NCI-H2029 (cell line): ENCODE measurements around the gene E2F6.
A peak's percentile ranks its signal among the peaks of the same experiment; 100 is the strongest.
"Not testable (repeated sequence)": the region's sequence is repeated elsewhere in the genome, so short reads cannot be mapped to it uniquely, and the experiment has no call there.

Experiments used
- DNase-seq: peaks from one replicate; lab custom pipeline; 2025; lab: John Stamatoyannopoulos, UW

E2F6 gene

GRCh38 chr2:11412449-11412810 lies 53.5 kb downstream of the E2F6 start:
- no peak for DNase-seq

- peak; percentile 24 for DNase-seq
Observed at GRCh38 chr2:11411768-11412448, 54.1 kb downstream of the E2F6 start.

GRCh38 chr2:11411244-11411643 lies 54.7 kb downstream of the E2F6 start:
- DNase-seq = no peak

GRCh38 chr2:11410101-11410500 lies 55.9 kb downstream of the E2F6 start:
- DNase-seq = no peak

GRCh38 chr2:11409572-11409959 lies 56.4 kb downstream of the E2F6 start:
- no peak for DNase-seq

GRCh38 chr2:11408959-11409571 lies 56.9 kb downstream of the E2F6 start:
- DNase-seq = no peak

GRCh38 chr2:11407413-11407812 lies 58.5 kb downstream of the E2F6 start:
- no peak for DNase-seq

- no peak for DNase-seq
Observed at GRCh38 chr2:11406958-11407381, 59.0 kb downstream of the E2F6 start.

- DNase-seq = no peak
Observed at GRCh38 chr2:11406267-11406957, 59.5 kb downstream of the E2F6 start.

- no peak for DNase-seq
Observed at GRCh38 chr2:11405599-11406266, 60.2 kb downstream of the E2F6 start.

GRCh38 chr2:11405074-11405406 lies 60.9 kb downstream of the E2F6 start:
- not testable (repeated sequence) for DNase-seq

GRCh38 chr2:11404376-11405073 lies 61.4 kb downstream of the E2F6 start:
- no peak for DNase-seq

- no peak for DNase-seq
Observed at GRCh38 chr2:11402436-11402835, 63.5 kb downstream of the E2F6 start.

GRCh38 chr2:11399438-11399762 lies 66.6 kb downstream of the E2F6 start:
- no peak for DNase-seq

- peak; percentile 87 for DNase-seq
Observed at GRCh38 chr2:11398750-11399437, 67.1 kb downstream of the E2F6 start.

GRCh38 chr2:11397513-11397912 lies 68.4 kb downstream of the E2F6 start:
- no peak for DNase-seq

- peak; percentile 60 for DNase-seq
Observed at GRCh38 chr2:11396467-11397445, 69.2 kb downstream of the E2F6 start.

- no peak for DNase-seq
Observed at GRCh38 chr2:11396021-11396420, 69.9 kb downstream of the E2F6 start.

- DNase-seq = no peak
Observed at GRCh38 chr2:11395389-11395788, 70.6 kb downstream of the E2F6 start.
